H1 (cell line): ENCODE measurements around the gene FAM222B. TPM values are rescaled to one million over a fixed set of nuclear protein-coding genes. Genes with fewer than 3 reads are reported as not detected.

Source experiments
- ATF2 ChIP-seq: IDR thresholded peaks from 2 replicates; pipeline ENCODE4 v1.6.1; 2012; ENCODE audit warnings: low read length, inconsistent platforms
- BACH1 ChIP-seq: IDR thresholded peaks from 2 replicates; pipeline ENCODE4 v1.6.1; 2012; ENCODE audit warnings: low read length, improper control_type of control experiment
- CREB1 ChIP-seq: IDR thresholded peaks from 2 replicates; pipeline ENCODE4 v1.6.1; 2012; ENCODE audit warnings: inconsistent platforms
- EP300 ChIP-seq, 2 experiments: IDR thresholded peaks; 1 replicate in 1 of 2; 2 replicates in 1 of 2; pipeline ENCODE4 v1.6.1; 2011 to 2012; ENCODE audit warnings: low read depth in 2 of 2, low read length in 2 of 2, mild to moderate bottlenecking in 2 of 2, borderline replicate concordance in 1 of 2, inconsistent platforms in 1 of 2, moderate library complexity in 1 of 2
- HDAC6 ChIP-seq: IDR thresholded peaks from one replicate; pipeline ENCODE4 v1.7.1; 2012; ENCODE audit warnings: low read depth, mild to moderate bottlenecking, inconsistent platforms, low read length, moderate library complexity
- polyA plus RNA-seq, 7 experiments: library from polyadenylated mRNA; depleted of rRNA in 3 of 7; stranded (reverse) in 5 of 7; unstranded in 2 of 7; fragments of >200 nt in 5 of 7; fragments of 200-250 nt in 2 of 7; gene quantifications; 1 replicate in 5 of 7; 2 replicates in 1 of 7; 4 replicates in 1 of 7; pipeline versions ENCODE4 v1.2.1 to v1.2.3, GENCODE V29; 2011 to 2013; ENCODE audit warnings: missing spikeins in 2 of 7, mixed read lengths in 2 of 7
- total RNA-seq: library from RNA; stranded (reverse); fragmentation: NEBNext Ultra II Directional; extraction: Animal tissue kit (Norgen Biotek cat#: 25700); gene quantifications from 2 replicates; pipeline ENCODE4 v1.2.1, GENCODE V29; 2021

Gene FAM222B
- total and polyA plus RNA-seq, 2 of the 8 experiments (the other 6 are each of a cell fraction or from before 2014, with no cell fraction given), result 42.1 to 81.7 TPM

GRCh38 chr17:28755486-28755885, 87.1 kb downstream of the FAM222B start (continued):
- no peak for TF ChIP-seq CREB1
- TF ChIP-seq ATF2, result no peak
- TF ChIP-seq EP300 (IDR thresholded peaks at IDR 0.05; ENCODE audit: borderline replicate concordance in 1 of 2, low read depth in 2 of 2, low read length in 2 of 2), result no peak
- TF ChIP-seq BACH1, result no peak
- no peak for TF ChIP-seq HDAC6
